HepG2 (cell line): Measurements from ENCODE around the gene TMEM125. TPM values are rescaled to one million over a fixed set of nuclear protein-coding genes. Genes with fewer than 3 reads are reported as not detected.

Source experiments
- CBX2 ChIP-seq, 2 experiments: fragments of 200-600 bp in 1 of 2; sonication (generic); formaldehyde crosslinking in 1 of 2; IDR thresholded peaks; 2 replicates each; pipeline versions ENCODE4 v1.7.0 to v1.8.1; 2018 to 2022; ENCODE audit warnings: low read depth in 2 of 2, low read length in 1 of 2, mild to moderate bottlenecking in 1 of 2, missing genetic modification reagents in 1 of 2
- GLI4 ChIP-seq: sonication (generic); formaldehyde crosslinking; IDR thresholded peaks from 2 replicates; pipeline ENCODE4 v1.5.1; 2020; ENCODE audit warnings: missing genetic modification reagents, mild to moderate bottlenecking, moderate library complexity, borderline replicate concordance
- HOXA5 ChIP-seq: sonication (generic); formaldehyde crosslinking; IDR thresholded peaks from 2 replicates; pipeline ENCODE4 v1.4.0; 2020; ENCODE audit warnings: missing genetic modification reagents
- KDM6A ChIP-seq: IDR thresholded peaks from 2 replicates; pipeline ENCODE4 v1.6.1; 2016; ENCODE audit warnings: low read depth
- MED13 ChIP-seq: sonication (generic); formaldehyde crosslinking; IDR thresholded peaks from 2 replicates; pipeline ENCODE4 v1.5.0; 2020; ENCODE audit warnings: missing genetic modification reagents
- PAF1 ChIP-seq: IDR thresholded peaks from 2 replicates; pipeline ENCODE4 v1.6.1; 2016; ENCODE audit warnings: missing genetic modification reagents, missing compliant biosample characterization
- SMARCE1 ChIP-seq: fragments of 450-650 bp; IDR thresholded peaks from 2 replicates; pipeline ENCODE4 v1.6.1; 2017; ENCODE audit warnings: borderline replicate concordance
- SRF ChIP-seq: IDR thresholded peaks from 2 replicates; pipeline ENCODE4 v1.6.1; 2011; ENCODE audit warnings: mild to moderate bottlenecking, low read depth, low read length, moderate library complexity
- SSRP1 ChIP-seq: IDR thresholded peaks from 2 replicates; pipeline ENCODE4 v1.6.1; 2016; ENCODE audit warnings: control low read depth
- TMF1 ChIP-seq: sonication (generic); formaldehyde crosslinking; IDR thresholded peaks from 2 replicates; pipeline ENCODE4 v1.8.1; 2022; ENCODE audit warnings: low read depth, missing genetic modification reagents
- U2AF1 ChIP-seq: fragments of 200-400 bp; formaldehyde crosslinking; optimal IDR thresholded peaks from 2 replicates; pipeline ENCODE3; 2017; ENCODE audit warnings: mild to moderate bottlenecking, low read depth, low read length
- ZBTB38 ChIP-seq: sonication (generic); formaldehyde crosslinking; IDR thresholded peaks from 2 replicates; pipeline ENCODE4 v1.5.1; 2020; ENCODE audit warnings: mild to moderate bottlenecking, missing genetic modification reagents
- ZC3H4 ChIP-seq: sonication (generic); formaldehyde crosslinking; IDR thresholded peaks from 2 replicates; pipeline ENCODE4 v1.4.0; 2020; ENCODE audit warnings: missing genetic modification reagents, borderline replicate concordance
- ZNF10 ChIP-seq: sonication (generic); formaldehyde crosslinking; IDR thresholded peaks from 2 replicates; pipeline ENCODE4 v1.4.0; 2020; ENCODE audit warnings: mild to moderate bottlenecking, low read depth, missing genetic modification reagents, borderline replicate concordance
- ZNF343 ChIP-seq: sonication (generic); formaldehyde crosslinking; IDR thresholded peaks from 2 replicates; pipeline ENCODE4 v1.4.0; 2020; ENCODE audit warnings: mild to moderate bottlenecking, missing genetic modification reagents
- ZNF530 ChIP-seq: sonication (generic); formaldehyde crosslinking; IDR thresholded peaks from 2 replicates; pipeline ENCODE4 v1.5.0; 2020; ENCODE audit warnings: low read depth, mild to moderate bottlenecking, missing genetic modification reagents
- ZNF547 ChIP-seq: sonication (generic); formaldehyde crosslinking; IDR thresholded peaks from 2 replicates; pipeline ENCODE4 v1.5.1; 2020; ENCODE audit warnings: mild to moderate bottlenecking, missing genetic modification reagents
- ZNF619 ChIP-seq: sonication (generic); formaldehyde crosslinking; IDR thresholded peaks from 2 replicates; pipeline ENCODE4 v1.4.0; 2020; ENCODE audit warnings: mild to moderate bottlenecking, missing genetic modification reagents
- ZNF652 ChIP-seq: IDR thresholded peaks from 2 replicates; pipeline ENCODE4 v1.6.1; 2016; ENCODE audit warnings: low read depth, borderline replicate concordance
- ZNF766 ChIP-seq: sonication (generic); formaldehyde crosslinking; IDR thresholded peaks from 2 replicates; pipeline ENCODE4 v1.5.0; 2020; ENCODE audit warnings: missing genetic modification reagents, borderline replicate concordance
- ZNF878 ChIP-seq: sonication (generic); formaldehyde crosslinking; IDR thresholded peaks from 2 replicates; pipeline ENCODE4 v1.8.1; 2023; ENCODE audit warnings: mild to moderate bottlenecking, missing genetic modification reagents, moderate library complexity
- polyA plus RNA-seq, 8 experiments: library from polyadenylated mRNA; depleted of rRNA in 3 of 8; stranded (reverse) in 7 of 8; unstranded in 1 of 8; fragments of >200 nt; fragmentation: Illumina TruSeq in 4 of 8; extraction: Trizol in 4 of 8; gene quantifications; 2 replicates each; pipeline versions ENCODE4 v1.2.1 to v1.2.3, GENCODE V29; 2011 to 2016; ENCODE audit warnings: low read depth in 4 of 8, missing spikeins in 1 of 8, mixed read lengths in 1 of 8; ENCODE audit not compliant: insufficient read depth in 1 of 8
- total RNA-seq, 5 experiments: library from RNA; depleted of rRNA; stranded (reverse); fragments of >200 nt; fragmentation: Illumina TruSeq; extraction: Trizol; gene quantifications; 2 replicates each; pipeline ENCODE4 v1.2.3, GENCODE V29; 2016; ENCODE audit warnings: low read depth in 1 of 5
- TF ChIP-seq, protein P1 (sequence below): sonication (generic); formaldehyde crosslinking; IDR thresholded peaks from 2 replicates; pipeline ENCODE4 v1.9.0; 2022; ENCODE audit warnings: low read depth, missing genetic modification reagents
- TF ChIP-seq, protein P2 (sequence below): sonication (generic); formaldehyde crosslinking; IDR thresholded peaks from 2 replicates; pipeline ENCODE4 v1.4.0; 2020; ENCODE audit warnings: mild to moderate bottlenecking, low read depth, missing genetic modification reagents
- TF ChIP-seq, protein P3 (sequence below): sonication (generic); formaldehyde crosslinking; IDR thresholded peaks from 2 replicates; pipeline ENCODE4 v1.8.0; 2022; ENCODE audit warnings: mild to moderate bottlenecking, missing genetic modification reagents, moderate library complexity
- TF ChIP-seq, protein P4 (sequence below): sonication (generic); formaldehyde crosslinking; conservative IDR thresholded peaks from 2 replicates; pipeline ENCODE4 v1.5.0; 2020; ENCODE audit warnings: missing genetic modification reagents

The TMEM125 gene
- total and polyA plus RNA-seq, 2 of the 13 experiments (the other 11 are each of a cell fraction or from before 2014, with no cell fraction given), result 0.03 TPM; not detected in 1

DNA sequence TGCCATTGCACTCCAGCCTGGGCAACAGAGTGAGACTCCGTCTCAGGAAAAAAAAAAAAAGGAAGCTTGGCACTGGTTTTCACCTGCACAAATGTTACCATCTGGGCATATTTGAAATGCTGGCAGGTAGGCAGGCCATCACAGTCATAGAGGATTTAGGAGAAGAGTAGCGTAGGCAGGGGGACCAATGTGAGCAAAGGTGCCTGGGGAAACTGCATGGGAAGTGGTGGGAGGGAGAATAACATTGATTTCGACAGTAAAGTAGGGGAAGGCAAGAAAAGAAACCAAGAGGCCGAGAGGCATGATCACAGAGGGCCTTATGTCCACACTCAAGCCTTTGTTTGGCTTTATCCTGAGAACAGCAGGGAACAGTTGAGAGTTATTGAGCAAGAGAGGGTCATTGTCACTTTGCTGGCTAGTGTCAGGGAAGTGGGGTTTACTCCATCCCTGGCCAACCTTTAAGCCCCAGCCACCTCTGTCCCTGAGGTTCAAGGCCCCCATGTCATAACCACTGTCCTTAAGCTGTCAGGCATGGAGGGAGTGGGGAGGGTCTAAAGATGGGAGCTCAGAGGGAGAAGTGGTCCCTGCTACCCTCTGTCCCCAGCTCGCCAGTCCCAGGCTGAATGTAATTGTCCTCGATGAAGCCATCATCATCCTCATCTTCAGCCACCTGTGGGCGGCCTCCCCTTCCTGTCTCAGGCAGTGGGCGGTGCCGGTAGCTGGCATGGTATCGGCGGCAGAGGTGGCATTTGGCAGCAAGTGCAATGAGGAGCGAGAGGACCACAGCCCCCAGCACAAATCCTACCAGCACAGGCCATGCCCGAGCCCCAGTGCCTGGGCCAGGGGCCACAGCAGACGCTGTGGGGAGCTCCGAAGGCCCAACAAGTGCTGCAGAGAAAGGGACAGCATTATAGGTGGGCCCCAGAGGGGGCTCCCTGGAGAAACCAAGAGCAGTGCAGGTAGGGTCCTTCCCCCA lies 12.7 kb downstream of the TMEM125 start (continued):
- TF ChIP-seq, protein P1, sequence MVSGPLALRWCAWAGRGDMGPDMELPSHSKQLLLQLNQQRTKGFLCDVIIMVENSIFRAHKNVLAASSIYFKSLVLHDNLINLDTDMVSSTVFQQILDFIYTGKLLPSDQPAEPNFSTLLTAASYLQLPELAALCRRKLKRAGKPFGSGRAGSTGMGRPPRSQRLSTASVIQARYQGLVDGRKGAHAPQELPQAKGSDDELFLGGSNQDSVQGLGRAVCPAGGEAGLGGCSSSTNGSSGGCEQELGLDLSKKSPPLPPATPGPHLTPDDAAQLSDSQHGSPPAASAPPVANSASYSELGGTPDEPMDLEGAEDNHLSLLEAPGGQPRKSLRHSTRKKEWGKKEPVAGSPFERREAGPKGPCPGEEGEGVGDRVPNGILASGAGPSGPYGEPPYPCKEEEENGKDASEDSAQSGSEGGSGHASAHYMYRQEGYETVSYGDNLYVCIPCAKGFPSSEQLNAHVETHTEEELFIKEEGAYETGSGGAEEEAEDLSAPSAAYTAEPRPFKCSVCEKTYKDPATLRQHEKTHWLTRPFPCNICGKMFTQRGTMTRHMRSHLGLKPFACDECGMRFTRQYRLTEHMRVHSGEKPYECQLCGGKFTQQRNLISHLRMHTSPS (CRISPR knock-in tag), result no peak
- TF ChIP-seq ZNF547 (CRISPR knock-in tag) (no peak), HOXA5 (CRISPR knock-in tag) (no peak), ZNF10 (CRISPR knock-in tag) (no peak), PAF1 (no peak), ZNF343 (CRISPR knock-in tag) (no peak), ZNF766 (CRISPR knock-in tag) (no peak), GLI4 (CRISPR knock-in tag) (no peak), ZNF619 (CRISPR knock-in tag) (no peak), TMF1 (CRISPR knock-in tag) (no peak), CBX2 (IDR thresholded peaks at IDR 0.05; ENCODE audit: low read depth, low read length) (no peak), CBX2 (CRISPR knock-in tag; IDR thresholded peaks at IDR 0.05; ENCODE audit: low read depth) (no peak), ZC3H4 (no peak), U2AF1 (no peak), ZNF652 (CRISPR knock-in tag) (no peak), ZNF530 (no peak), ZBTB38 (no peak), SSRP1 (no peak), KDM6A (CRISPR knock-in tag) (peak; percentile 63), ZNF878 (no peak), SRF (no peak), MED13 (CRISPR knock-in tag) (0 out of 2 replicates have a peak, but pooled peaks have one; percentile 29), SMARCE1 (no peak)
- TF ChIP-seq, protein P2, sequence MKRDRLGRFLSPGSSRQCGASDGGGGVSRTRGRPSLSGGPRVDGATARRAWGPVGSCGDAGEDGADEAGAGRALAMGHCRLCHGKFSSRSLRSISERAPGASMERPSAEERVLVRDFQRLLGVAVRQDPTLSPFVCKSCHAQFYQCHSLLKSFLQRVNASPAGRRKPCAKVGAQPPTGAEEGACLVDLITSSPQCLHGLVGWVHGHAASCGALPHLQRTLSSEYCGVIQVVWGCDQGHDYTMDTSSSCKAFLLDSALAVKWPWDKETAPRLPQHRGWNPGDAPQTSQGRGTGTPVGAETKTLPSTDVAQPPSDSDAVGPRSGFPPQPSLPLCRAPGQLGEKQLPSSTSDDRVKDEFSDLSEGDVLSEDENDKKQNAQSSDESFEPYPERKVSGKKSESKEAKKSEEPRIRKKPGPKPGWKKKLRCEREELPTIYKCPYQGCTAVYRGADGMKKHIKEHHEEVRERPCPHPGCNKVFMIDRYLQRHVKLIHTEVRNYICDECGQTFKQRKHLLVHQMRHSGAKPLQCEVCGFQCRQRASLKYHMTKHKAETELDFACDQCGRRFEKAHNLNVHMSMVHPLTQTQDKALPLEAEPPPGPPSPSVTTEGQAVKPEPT (CRISPR knock-in tag), result no peak
- TF ChIP-seq, protein P3, sequence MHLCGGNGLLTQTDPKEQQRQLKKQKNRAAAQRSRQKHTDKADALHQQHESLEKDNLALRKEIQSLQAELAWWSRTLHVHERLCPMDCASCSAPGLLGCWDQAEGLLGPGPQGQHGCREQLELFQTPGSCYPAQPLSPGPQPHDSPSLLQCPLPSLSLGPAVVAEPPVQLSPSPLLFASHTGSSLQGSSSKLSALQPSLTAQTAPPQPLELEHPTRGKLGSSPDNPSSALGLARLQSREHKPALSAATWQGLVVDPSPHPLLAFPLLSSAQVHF (CRISPR knock-in tag), result no peak
- TF ChIP-seq, protein P4, sequence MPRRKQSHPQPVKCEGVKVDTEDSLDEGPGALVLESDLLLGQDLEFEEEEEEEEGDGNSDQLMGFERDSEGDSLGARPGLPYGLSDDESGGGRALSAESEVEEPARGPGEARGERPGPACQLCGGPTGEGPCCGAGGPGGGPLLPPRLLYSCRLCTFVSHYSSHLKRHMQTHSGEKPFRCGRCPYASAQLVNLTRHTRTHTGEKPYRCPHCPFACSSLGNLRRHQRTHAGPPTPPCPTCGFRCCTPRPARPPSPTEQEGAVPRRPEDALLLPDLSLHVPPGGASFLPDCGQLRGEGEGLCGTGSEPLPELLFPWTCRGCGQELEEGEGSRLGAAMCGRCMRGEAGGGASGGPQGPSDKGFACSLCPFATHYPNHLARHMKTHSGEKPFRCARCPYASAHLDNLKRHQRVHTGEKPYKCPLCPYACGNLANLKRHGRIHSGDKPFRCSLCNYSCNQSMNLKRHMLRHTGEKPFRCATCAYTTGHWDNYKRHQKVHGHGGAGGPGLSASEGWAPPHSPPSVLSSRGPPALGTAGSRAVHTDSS (CRISPR knock-in tag), result no peak
